GM19467 (cell line): ENCODE results near the gene NODAL.

ENCODE experiments used
- ATAC-seq: cut with Tn5 transposase; IDR thresholded peaks from one replicate; pipeline ENCODE4 v1.9.1; 2021; ENCODE audit warnings: mild to moderate bottlenecking, moderate library complexity; ENCODE audit not compliant: unreplicated experiment

Gene NODAL

GRCh38 chr10:70465278-70465677 is 23.8 kb upstream of the NODAL start:
- ATAC-seq, result no peak

- ATAC-seq, result no peak
Observed at GRCh38 chr10:70462349-70462984, 21.0 kb upstream of the NODAL start.

- ATAC-seq, result no peak
Observed at GRCh38 chr10:70461397-70462348, 20.2 kb upstream of the NODAL start.

GRCh38 chr10:70459774-70460490 is 18.5 kb upstream of the NODAL start:
- no peak for ATAC-seq

- ATAC-seq, result no peak
Observed at GRCh38 chr10:70459061-70459773, 17.7 kb upstream of the NODAL start.

- no peak for ATAC-seq
Observed at GRCh38 chr10:70458329-70459060, 17.0 kb upstream of the NODAL start.

- no peak for ATAC-seq
Observed at GRCh38 chr10:70457759-70458305, 16.4 kb upstream of the NODAL start.

GRCh38 chr10:70456164-70456563 is 14.7 kb upstream of the NODAL start:
- no peak for ATAC-seq

GRCh38 chr10:70455213-70455630 is 13.7 kb upstream of the NODAL start:
- no peak for ATAC-seq

GRCh38 chr10:70448236-70448635 is 6.8 kb upstream of the NODAL start:
- ATAC-seq, result no peak

- ATAC-seq, result no peak
Observed at GRCh38 chr10:70445718-70446657, 4.5 kb upstream of the NODAL start.

DNA sequence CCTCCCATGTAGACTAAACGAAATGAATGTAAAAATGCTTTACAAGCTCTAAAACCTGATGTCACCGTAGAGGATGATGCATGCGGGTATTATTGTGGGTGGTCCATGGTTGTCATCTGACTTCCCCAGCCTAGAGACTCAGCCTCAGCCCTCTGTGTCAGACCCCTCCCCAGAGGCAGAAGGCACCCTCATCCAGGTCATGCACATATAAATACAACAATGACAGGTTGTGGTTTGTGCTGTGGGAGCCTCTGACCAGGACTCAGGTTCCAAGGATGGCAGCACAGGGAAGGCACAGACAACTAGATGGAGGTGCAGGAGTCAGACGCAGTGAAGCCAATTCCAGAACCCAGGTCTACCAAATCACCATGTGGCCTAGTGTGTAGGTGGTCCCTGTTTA is 3.3 kb upstream of the NODAL start:
- no peak for ATAC-seq

GRCh38 chr10:70442332-70442988 is 979 bp upstream of the NODAL start:
- no peak for ATAC-seq

DNA sequence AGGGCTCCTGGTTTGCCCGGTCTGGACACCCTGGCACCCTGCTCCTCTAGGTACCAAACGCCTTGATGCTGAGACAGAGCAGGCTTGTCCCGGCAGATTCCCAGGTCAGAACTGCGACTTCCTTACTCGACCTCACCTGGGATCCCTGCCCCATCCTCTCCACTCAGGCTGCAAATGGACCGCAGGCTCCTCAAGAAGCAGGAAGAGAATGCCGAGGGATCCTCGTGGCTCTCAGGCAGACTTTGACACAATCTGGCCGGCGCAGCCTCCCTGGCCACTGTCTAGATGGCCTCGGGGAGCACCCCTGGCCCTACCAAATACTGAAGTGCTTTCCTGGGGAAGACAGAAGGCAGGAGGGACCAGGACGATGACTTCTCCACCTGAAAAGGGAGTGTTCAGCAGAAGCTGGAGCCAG is 421 bp upstream of the NODAL start:
- ATAC-seq, result no peak

DNA sequence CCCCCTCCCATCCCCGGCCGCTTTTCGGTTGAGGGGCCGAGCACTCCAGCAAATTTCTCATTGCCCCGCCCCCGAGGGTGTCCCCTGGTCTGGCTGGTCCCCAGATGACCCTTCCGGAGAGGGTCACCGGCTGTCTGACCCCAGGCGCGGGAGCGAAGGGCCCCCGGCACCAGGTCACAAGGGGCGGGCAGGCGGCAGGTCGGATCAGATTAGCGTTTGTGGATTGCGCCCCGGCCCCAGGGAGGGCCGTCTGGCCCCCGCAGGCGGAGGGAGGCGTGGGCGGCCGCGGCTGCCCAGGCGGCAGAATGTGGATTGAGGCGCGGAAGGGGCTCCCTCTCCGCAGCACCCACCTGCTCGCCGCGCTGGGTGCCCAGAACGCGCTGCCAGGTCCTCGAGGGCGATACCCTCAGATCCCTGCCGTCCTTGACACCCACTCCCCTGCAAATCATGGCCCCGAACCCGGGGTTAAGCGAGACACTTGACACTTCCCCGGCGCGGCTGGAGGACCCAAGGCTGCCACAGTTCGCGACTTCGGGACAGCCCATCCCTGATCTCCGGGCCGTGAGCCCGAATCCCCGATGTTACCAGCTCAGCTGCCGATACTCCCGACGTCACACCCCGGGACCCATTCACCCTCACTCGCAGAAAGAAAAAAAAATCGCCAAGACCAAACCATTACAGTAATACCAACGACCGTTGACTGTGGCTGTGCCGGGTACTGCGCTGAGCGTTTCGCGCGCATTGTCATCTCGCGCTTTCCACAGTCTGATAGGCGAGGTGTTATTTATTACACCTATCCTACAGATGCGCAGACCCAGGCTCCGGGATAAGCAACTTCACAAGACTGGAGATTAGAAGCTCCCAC is 953 bp downstream of the NODAL start:
- ATAC-seq, result no peak

DNA sequence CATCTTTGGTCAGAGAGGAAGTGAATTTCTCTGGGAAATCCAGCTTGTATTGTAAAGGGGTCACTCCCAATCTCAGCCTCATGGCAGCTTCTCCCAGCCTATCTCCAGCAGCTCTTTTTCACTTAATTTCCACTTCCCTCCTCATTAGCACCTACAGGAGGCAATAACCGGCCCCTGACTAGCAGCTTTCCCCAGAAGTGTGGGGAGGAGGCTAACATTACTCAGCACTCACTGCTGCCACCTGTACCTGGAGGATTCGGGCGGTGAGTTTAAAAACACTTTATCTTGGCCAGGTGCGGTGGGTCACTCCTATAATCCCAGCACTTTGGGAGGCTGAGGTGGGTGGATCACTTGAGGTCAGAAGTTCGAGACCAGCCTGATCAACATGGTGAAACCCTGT is 3.8 kb downstream of the NODAL start:
- ATAC-seq, result no peak
